OCI-M2 (cell line): ENCODE measurements around the gene CCDC90B.
A peak's percentile ranks its signal among the peaks of the same experiment; 100 is the strongest.
"Not testable (repeated sequence)": the region's sequence is repeated elsewhere in the genome, so short reads cannot be mapped to it uniquely, and the experiment has no call there.

ENCODE experiments used
- DNase-seq: peaks from one replicate; lab custom pipeline; 2025; ENCODE audit not compliant: unreplicated experiment; lab: John Stamatoyannopoulos, UW

Gene CCDC90B

DNA sequence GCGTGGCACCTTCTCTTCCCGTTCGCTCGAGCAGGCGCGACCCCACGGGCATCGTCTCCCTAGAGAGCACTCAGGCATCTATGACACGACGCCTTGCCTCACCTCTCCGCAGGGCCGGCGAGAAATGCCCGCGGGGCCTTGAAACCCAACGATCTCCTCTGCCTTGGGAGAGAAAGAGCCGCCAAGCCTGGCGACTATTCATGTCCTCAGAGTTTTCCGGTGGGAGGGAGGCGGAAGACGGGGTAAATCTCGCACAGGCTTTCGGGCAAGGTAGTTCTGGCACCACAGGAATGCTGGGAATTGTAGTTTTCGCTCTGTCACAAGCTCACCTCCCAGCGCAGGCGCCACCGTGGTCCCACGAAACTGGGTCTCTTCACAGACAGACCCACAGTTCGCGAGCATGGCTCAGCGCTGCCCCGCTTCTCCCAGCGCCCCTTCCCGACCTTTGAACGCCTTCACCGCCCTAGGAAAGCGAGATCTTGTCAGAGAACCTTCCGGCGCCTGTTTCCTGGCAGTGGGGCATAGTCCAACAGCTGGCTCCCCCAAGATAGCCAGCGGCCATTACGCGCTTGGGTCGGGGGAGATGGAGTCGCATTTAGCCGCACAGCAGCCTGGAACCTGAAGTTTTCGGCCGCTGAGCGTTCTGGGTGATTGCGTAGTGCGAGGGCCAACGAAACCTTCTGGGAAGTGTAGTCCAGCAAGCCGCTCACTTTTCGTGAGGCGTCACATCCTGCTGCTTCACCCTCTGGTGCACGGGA, at the start of gene CCDC90B:
Gene CCDC90B (minus strand): TSS at position 597 of the 758 bp plus-strand sequence. CDS start 395 bp downstream, at position 202.
- DNase-seq = peak; percentile 86

DNA sequence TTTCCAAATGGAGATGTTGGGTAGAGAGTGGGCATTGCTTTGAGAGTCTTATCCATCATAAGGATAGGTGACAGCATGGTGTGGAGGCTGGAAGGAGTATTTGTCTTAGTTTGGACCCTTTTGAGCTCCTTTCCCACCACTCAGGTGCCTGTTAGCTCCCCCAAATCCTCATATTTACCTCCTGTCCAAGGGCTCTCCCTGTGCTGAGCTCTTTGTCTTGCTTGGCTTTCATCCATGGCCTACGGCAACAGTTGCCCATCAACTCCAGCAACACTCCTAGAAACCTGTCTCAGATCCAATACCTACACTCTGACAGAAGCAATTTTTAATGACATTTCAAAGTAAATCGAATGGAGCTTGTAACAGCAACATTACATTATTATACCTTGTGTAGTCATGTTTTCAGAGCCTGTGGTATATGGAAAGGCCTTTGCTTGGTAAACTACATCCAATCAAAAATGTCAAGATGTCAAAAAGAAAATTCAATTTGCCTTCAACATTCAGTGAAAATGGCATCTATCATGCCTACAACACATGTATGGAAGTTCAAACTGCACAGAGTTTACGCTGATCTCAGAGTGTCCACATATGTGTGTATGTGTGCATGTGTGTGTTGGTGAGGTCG, 49.4 kb upstream of the CCDC90B start:
- no peak for DNase-seq

DNA sequence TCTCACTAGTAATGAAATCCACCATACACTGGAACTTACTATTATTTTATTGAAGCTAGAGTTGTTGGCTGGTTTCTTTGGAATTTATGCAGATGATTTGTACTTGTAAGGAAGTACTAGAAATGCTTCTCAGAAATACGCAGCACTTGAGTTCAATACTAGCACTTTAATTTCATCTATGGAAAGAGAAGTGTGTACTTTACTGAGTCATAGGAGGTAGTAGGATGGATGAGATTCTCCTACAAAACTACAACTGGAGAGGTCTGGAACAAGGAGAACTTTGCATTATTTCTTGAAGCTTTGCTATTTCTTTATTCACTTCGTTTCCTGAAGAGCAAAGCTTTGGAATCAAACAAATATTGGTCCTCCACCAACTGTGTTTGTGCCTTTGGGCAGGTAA, 44.1 kb upstream of the CCDC90B start:
- no peak for DNase-seq

DNA sequence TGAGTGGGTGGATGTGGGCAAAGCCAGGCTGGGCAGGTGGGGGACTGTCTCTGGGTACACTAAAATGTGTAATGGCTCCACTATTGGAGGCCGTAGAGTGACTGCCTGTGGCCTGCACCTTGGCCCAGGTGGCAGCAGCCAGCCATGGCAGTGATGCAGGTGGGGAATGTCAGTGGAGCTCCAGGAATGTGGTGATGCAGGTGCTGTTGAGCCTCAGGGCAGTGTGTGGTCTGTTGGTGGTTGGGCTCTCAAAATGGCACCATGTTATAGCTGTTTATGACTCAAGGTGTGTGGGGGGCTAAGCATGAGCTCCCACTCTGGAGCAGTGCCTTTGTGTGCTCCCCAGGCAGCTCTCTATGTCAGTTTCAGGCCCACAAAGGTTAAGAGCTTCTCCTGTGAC, 40.2 kb upstream of the CCDC90B start:
- DNase-seq = no peak

DNA sequence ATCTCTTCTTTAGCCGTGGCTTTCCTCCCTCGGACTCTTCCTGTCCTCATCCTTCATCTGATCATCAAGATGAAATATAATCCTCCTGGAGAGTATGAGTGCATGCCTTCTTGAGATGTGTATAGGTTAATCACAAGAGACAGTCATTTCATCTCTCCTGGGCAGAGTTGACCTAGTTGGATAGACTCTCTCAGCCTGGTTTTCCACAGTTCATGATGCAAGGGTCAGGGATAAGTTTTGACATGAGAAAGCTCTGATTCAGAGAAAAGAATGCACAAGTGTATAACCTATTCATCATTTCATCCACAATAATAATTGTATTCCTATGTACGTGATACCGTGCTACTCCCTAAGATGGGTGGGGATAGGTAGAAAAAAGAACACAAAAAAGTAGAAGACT, 33.2 kb upstream of the CCDC90B start:
- no peak for DNase-seq

DNA sequence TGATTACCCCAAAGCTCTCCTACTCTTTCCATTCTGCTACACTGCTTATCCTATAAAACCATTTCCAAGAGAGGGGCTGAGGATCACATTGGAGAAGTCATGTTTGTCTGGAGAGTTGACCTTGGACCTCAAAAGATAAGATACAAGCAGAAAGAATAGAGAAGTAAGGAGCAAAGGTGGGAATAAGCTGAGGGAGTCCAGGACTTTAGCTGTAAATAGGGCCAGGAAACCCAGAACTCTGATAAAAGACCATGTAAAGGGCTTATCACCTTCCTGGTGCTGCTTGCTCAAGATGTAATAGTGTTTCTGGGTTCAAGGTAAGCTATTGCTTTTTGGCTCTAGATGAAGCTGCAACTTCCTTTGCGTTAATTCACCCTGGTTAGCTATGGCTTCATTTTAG, 32.8 kb upstream of the CCDC90B start:
- DNase-seq = no peak

DNA sequence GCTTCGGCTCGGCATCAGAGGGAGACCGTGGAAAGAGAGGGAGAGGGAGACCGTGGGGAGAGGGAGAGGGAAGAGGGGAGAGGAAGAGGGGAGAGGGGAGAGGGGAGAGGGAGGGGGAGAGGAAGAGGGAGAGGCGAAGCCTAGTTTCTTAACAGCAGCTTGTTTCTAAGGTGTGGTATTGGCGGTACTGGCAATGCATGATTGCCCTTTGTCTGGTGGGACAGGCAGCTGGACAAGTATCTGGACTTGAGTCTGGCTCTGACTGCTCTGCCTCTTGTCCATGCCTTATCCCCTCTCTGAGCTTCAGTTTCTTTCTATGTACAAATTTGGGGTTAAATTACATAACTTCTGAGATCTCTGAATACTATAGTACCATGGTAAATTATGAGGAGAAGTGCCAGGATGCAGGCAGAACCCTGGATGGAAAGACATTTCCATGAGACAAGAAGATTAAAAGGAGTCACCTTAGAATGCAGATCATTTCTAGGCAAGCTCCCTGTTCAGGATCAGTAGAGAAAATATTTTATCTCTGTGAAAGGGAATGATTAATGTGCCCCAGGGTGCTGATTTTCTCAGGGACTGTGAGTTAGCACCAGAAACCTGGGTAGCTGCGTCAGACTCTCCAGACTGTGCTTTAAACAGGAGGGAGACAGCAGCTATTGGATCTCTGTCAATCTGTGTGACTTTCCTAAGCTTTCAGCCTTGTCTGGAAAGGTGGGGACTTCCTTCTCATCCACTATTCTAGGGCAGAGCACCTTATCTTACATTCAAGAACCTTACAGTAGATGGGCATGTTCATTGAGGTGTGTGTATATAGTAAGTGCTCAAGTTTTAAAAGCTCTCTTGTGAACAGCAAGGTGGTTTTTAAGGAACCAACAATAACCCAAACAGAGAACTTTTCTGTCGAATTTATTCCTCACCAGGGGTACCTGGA, 31.9 kb upstream of the CCDC90B start:
- DNase-seq = no peak

DNA sequence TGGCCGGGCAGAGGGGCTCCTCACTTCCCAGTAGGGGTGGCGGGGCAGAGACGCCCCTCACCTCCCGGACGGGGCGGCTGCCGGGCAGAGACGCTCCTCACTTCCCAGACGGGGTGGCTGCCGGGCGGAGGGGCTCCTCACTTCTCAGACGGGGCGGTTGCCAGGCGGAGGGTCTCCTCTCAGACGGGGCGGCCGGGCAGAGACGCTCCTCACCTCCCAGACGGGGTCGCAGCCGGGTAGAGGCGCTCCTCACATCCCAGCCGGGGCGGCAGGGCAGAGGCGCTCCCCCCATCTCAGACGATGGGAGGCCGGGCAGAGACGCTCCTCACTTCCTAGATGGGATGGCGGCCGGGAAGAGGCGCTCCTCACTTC, 30.7 kb upstream of the CCDC90B start:
- DNase-seq = not testable (repeated sequence)

GRCh38 chr11:83316143-83316896, 30.2 kb upstream of the CCDC90B start:
- DNase-seq = not testable (repeated sequence)

- no peak for DNase-seq
Observed at GRCh38 chr11:83312430-83312829, 26.3 kb upstream of the CCDC90B start.

DNA sequence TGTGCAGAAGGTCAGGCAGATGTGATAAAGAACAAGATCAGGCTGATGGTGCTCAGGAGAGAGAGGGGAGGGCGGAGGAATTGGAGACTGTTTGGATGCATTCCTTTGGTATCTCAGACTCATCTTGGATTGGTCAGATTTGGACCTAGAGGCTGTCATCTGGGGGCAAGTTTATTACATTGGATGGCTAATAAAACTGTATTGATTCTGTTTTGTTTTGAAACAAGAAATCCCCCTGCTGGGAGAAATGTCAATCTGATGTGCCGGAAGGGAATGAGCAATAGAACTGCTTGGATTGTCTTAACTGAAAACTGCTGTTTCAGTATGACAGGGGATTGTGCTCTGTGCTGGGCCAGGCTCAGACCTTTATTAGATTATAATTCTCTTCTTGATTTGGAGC, 25.5 kb upstream of the CCDC90B start:
- no peak for DNase-seq

- DNase-seq = no peak
Observed at GRCh38 chr11:83310718-83311117, 24.6 kb upstream of the CCDC90B start.

DNA sequence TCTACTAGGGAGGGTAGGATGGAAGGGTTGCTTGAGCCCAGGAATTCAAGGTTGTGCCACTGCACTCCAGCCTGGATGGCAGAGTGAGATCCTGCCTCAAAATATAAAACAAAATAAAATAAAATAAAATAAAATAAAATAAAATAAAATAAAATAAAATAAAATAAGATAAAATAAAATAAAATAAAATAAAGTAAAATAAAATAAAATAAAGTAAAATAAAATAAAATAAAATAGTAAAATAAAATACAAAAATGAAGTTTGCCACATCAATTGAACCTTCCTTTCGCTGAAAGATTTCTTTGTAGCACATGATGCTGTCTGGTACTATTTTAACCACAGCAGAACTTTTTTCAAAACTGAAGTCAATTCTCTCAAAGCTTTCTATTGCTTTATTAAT, 22.4 kb upstream of the CCDC90B start:
- not testable (repeated sequence) for DNase-seq

- no peak for DNase-seq
Observed at GRCh38 chr11:83306200-83307080, 20.3 kb upstream of the CCDC90B start.

DNA sequence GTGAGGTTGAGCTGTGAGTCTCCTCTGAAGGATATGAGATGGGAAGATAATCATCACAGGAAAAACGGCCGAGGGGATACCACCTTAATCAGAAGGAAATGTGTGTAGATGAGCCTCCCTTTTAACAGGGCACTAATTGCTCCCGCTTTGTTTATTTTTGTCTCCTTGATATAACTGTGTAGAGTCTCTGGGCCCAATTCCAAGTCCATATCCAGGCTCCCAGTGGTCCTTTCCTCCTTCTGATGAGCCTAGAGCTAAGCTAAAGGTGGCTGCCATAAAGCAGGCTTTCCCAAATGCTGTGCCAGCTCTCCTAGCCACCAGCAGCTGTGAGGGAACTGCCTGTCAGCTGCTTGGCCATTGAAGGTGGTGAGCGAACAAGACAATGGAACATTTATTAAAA, 17.1 kb upstream of the CCDC90B start:
- no peak for DNase-seq

DNA sequence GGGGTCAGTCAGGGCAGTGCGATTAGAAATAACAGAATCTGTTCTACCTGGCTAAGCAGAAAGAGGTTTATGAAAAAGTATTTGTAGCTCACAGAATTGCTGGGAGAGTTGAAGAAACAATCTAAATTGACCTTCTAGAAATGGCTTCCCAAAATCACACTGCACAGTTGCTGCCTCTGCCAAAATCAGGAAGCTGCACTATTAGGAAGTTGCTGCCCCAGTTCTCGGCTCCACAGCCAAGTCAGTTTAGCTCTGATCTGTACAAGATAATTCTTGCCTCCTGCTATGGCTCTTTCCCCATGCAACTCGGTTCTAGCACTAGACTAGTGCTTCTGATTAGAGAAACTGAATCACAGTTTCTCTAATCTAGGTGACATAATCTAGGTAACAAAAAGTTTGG, 16.0 kb upstream of the CCDC90B start:
- DNase-seq = no peak

- no peak for DNase-seq
Observed at GRCh38 chr11:83299681-83300080, 13.5 kb upstream of the CCDC90B start.

DNA sequence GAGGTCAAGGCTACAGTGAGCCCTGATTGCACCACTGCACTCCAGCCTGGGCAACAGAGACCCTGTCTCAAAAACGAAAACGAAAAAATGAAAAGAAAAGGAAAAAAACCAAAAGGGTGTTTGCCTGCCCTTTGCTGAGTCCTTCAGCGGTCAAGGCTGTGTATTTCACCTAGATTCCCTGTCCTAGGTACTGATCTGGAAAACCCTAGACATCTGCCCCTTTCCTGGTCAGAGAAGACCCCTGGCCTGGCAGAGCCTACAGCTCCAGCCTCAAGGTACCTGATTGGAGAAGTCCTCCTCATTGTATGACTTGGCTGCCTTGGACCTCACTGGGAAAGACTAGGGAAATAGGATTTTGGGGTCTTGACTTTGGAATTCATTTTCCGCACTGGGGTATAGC, 8.0 kb upstream of the CCDC90B start:
- DNase-seq = no peak

- no peak for DNase-seq
Observed at GRCh38 chr11:83293457-83293774, 7.2 kb upstream of the CCDC90B start.
